Skeletal muscle cell (primary cell): ENCODE measurements around the gene ADCY9.

Source experiments
- DNase-seq: peaks from one replicate; pipeline ENCODE4 v3.0.0-alpha.2; 2010; ENCODE audit warnings: low read depth
- H3K4me3 ChIP-seq: 2 replicates; pipeline ENCODE4 v1.5.1; 2011; ENCODE audit warnings: low read depth, mild to moderate bottlenecking, control low read depth, low read length, moderate library complexity

ADCY9 gene

GRCh38 chr16:4124535-4125294 lies 8.5 kb upstream of the ADCY9 start:
- no peak for DNase-seq
- no peak overlapping the region for H3K4me3 ChIP-seq

- DNase-seq: no peak
- H3K4me3 ChIP-seq: no peak overlapping the region
Measured at GRCh38 chr16:4123616-4124300, 7.5 kb upstream of the ADCY9 start.

GRCh38 chr16:4120176-4120575 lies 3.9 kb upstream of the ADCY9 start:
- no peak for DNase-seq

GRCh38 chr16:4117250-4117578 lies 972 bp upstream of the ADCY9 start:
- DNase-seq: no peak
- H3K4me3 ChIP-seq: peak overlapping the region; percentile 53

More at GRCh38 chr16:4120176-4120575, 3.9 kb upstream of the ADCY9 start:
- H3K4me3 ChIP-seq: no peak overlapping the region

GRCh38 chr16:4115949-4116318 lies 308 bp downstream of the ADCY9 start:
- no peak for DNase-seq
- H3K4me3 ChIP-seq: peak overlapping the region; percentile 55

GRCh38 chr16:4115209-4115948 lies 863 bp downstream of the ADCY9 start:
- H3K4me3 ChIP-seq: peak overlapping the region; percentile 55
- peak; percentile 38 for DNase-seq

- no peak for DNase-seq
- H3K4me3 ChIP-seq: peak overlapping the region; percentile 55
Measured at GRCh38 chr16:4114257-4115208, 1.7 kb downstream of the ADCY9 start.

GRCh38 chr16:4113358-4114256 lies 2.6 kb downstream of the ADCY9 start:
- H3K4me3 ChIP-seq: peak overlapping the region; percentile 44
- DNase-seq: no peak

GRCh38 chr16:4111748-4112696 lies 4.2 kb downstream of the ADCY9 start:
- DNase-seq: no peak
- H3K4me3 ChIP-seq: peak overlapping the region; percentile 44

GRCh38 chr16:4110680-4111079 lies 5.6 kb downstream of the ADCY9 start:
- DNase-seq: no peak
- no peak overlapping the region for H3K4me3 ChIP-seq

- DNase-seq: no peak
Measured at GRCh38 chr16:4110065-4110464, 6.2 kb downstream of the ADCY9 start.

GRCh38 chr16:4109250-4109736 lies 6.9 kb downstream of the ADCY9 start:
- H3K4me3 ChIP-seq: no peak overlapping the region
- no peak for DNase-seq

More at GRCh38 chr16:4110065-4110464, 6.2 kb downstream of the ADCY9 start:
- no peak overlapping the region for H3K4me3 ChIP-seq

- H3K4me3 ChIP-seq: no peak overlapping the region
- no peak for DNase-seq
Measured at GRCh38 chr16:4106516-4106915, 9.7 kb downstream of the ADCY9 start.

- H3K4me3 ChIP-seq: no peak overlapping the region
- no peak for DNase-seq
Measured at GRCh38 chr16:4105848-4106247, 10.4 kb downstream of the ADCY9 start.

GRCh38 chr16:4103745-4104144 lies 12.5 kb downstream of the ADCY9 start:
- no peak for DNase-seq
- no peak overlapping the region for H3K4me3 ChIP-seq

- DNase-seq: peak; percentile 39
- no peak overlapping the region for H3K4me3 ChIP-seq
Measured at GRCh38 chr16:4101421-4102219, 14.6 kb downstream of the ADCY9 start.
